Nephron progenitor cell (in vitro differentiated cells): ENCODE measurements around the gene SLC43A2.
A peak's percentile ranks its signal among the peaks of the same experiment; 100 is the strongest.

Experiments
- DNase-seq: peaks from one replicate; pipeline ENCODE4 v3.0.0; 2021
- H3K27ac Mint-ChIP-seq: 2 replicates; pipeline ENCODE4 v1.8.0; 2021; ENCODE audit warnings: mild to moderate bottlenecking, moderate library complexity, mixed read lengths
- H3K27me3 Mint-ChIP-seq: 2 replicates; pipeline ENCODE4 v1.8.0; 2021; ENCODE audit warnings: mild to moderate bottlenecking, low read depth, mixed read lengths; ENCODE audit not compliant: poor library complexity
- H3K36me3 Mint-ChIP-seq: 2 replicates; pipeline ENCODE4 v1.8.0; 2021; ENCODE audit warnings: low read depth, mixed read lengths
- H3K4me1 Mint-ChIP-seq: 2 replicates; pipeline ENCODE4 v1.8.0; 2021; ENCODE audit warnings: mixed read lengths
- H3K4me3 Mint-ChIP-seq: 2 replicates; pipeline ENCODE4 v1.8.0; 2021; ENCODE audit warnings: mild to moderate bottlenecking, moderate library complexity, mixed read lengths
- H3K9me3 Mint-ChIP-seq: 2 replicates; pipeline ENCODE4 v1.8.0; 2021; ENCODE audit warnings: mild to moderate bottlenecking, moderate library complexity, mixed read lengths
- TF ChIP-seq, protein P1 (sequence below): fragments of 200-600 bp; sonication (generic); IDR thresholded peaks from 2 replicates; pipeline ENCODE4 v1.5.0; 2021; ENCODE audit warnings: antibody characterized with exemption

Gene SLC43A2

GRCh38 chr17:1617620-1618174 is 10.9 kb downstream of the SLC43A2 start:
- no peak for DNase-seq
- H3K4me3 Mint-ChIP-seq: no peak overlapping the region
- H3K27me3 Mint-ChIP-seq: peaks cover 6% of the 10 kb centered on the region
- H3K4me1 Mint-ChIP-seq: peaks cover 56% of the 10 kb centered on the region
- peak overlapping the region; percentile 29 for H3K27ac Mint-ChIP-seq
- TF ChIP-seq, protein P1, sequence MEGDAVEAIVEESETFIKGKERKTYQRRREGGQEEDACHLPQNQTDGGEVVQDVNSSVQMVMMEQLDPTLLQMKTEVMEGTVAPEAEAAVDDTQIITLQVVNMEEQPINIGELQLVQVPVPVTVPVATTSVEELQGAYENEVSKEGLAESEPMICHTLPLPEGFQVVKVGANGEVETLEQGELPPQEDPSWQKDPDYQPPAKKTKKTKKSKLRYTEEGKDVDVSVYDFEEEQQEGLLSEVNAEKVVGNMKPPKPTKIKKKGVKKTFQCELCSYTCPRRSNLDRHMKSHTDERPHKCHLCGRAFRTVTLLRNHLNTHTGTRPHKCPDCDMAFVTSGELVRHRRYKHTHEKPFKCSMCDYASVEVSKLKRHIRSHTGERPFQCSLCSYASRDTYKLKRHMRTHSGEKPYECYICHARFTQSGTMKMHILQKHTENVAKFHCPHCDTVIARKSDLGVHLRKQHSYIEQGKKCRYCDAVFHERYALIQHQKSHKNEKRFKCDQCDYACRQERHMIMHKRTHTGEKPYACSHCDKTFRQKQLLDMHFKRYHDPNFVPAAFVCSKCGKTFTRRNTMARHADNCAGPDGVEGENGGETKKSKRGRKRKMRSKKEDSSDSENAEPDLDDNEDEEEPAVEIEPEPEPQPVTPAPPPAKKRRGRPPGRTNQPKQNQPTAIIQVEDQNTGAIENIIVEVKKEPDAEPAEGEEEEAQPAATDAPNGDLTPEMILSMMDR: no peak
- H3K36me3 Mint-ChIP-seq: no peaks in the 10 kb centered on the region
- no peaks in the 10 kb centered on the region for H3K9me3 Mint-ChIP-seq

GRCh38 chr17:1616101-1616500 is 12.5 kb downstream of the SLC43A2 start:
- Mint-ChIP-seq H3K36me3 (no peaks in the 10 kb centered on the region), H3K27ac (no peak overlapping the region), H3K4me1 (peaks cover 48% of the 10 kb centered on the region), H3K4me3 (no peak overlapping the region), H3K9me3 (no peaks in the 10 kb centered on the region), H3K27me3 (peaks cover 6% of the 10 kb centered on the region)
- TF ChIP-seq, protein P1: no peak
- no peak for DNase-seq

DNA sequence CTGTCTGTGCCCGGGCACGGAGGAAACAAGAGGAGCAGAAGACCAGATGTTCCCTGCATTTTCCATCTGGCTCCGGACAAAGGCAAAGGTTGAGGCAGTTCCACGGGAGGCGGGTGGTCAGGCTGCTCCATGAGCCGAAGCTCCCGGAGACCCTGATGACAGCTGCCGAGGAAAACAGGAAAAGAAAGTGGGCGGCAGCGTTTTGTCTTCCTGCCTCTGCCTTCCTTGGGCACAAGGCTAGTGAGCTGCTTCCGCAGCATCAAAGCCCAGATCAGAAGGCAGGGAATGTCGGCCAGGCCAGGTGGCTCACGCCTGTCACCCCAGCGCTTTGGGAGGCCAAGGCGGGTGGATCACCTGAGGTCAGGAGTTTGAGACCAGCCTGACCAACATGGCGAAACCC is 16.2 kb downstream of the SLC43A2 start:
- Mint-ChIP-seq H3K27me3 (peaks cover 2% of the 10 kb centered on the region), H3K4me3 (no peak overlapping the region), H3K36me3 (no peaks in the 10 kb centered on the region), H3K9me3 (no peaks in the 10 kb centered on the region), H3K4me1 (peaks cover 26% of the 10 kb centered on the region), H3K27ac (no peak overlapping the region)
- TF ChIP-seq, protein P1: no peak
- DNase-seq: no peak

DNA sequence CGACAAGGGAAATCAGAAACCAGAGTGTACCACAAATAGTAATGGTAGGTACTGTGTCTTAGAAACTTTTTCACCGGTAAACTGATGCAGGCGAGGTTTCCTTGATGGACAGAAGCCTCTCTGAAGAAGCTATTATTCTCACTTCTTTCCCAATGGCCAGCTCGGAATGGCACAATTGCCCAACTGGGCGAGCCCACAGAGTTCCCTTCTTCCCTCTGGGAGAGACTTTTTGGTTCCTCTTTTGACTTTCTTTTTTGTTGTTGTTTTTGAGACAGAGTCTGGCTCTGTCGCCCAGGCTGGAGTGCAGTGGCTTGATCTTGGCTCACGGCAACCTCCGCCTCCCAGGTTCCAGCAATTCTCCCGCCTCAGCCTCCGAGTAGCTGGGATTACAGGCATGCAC is 16.9 kb downstream of the SLC43A2 start:
- Mint-ChIP-seq H3K27ac (no peak overlapping the region), H3K9me3 (no peaks in the 10 kb centered on the region), H3K4me1 (peaks cover 32% of the 10 kb centered on the region), H3K4me3 (no peak overlapping the region), H3K36me3 (no peaks in the 10 kb centered on the region), H3K27me3 (peaks cover 2% of the 10 kb centered on the region)
- TF ChIP-seq, protein P1: no peak
- no peak for DNase-seq

DNA sequence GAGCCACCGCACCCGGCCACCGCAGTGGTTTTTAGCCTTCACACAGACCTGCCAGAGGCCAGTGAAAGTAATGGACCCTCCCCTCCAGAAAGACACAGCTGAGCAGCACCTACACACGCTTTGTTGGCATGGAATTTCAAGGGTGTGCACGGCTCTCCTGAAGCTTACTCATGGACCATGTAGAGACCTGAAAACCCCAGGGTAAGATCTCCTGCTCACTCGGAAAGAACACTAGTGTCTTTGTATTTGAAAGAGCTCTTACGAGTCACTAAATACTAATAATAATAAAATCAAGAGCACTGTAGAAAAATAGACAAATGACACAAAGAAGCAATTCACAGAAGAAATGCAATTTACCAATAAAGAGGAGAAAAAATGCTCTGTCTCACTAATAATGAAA is 20.0 kb downstream of the SLC43A2 start:
- DNase-seq: no peak
- H3K27me3 Mint-ChIP-seq: peaks cover 2% of the 10 kb centered on the region
- TF ChIP-seq, protein P1: no peak
- H3K4me3 Mint-ChIP-seq: no peak overlapping the region
- peaks cover 46% of the 10 kb centered on the region for H3K4me1 Mint-ChIP-seq
- no peak overlapping the region for H3K27ac Mint-ChIP-seq
- no peaks in the 10 kb centered on the region for H3K36me3 Mint-ChIP-seq
- no peaks in the 10 kb centered on the region for H3K9me3 Mint-ChIP-seq

DNA sequence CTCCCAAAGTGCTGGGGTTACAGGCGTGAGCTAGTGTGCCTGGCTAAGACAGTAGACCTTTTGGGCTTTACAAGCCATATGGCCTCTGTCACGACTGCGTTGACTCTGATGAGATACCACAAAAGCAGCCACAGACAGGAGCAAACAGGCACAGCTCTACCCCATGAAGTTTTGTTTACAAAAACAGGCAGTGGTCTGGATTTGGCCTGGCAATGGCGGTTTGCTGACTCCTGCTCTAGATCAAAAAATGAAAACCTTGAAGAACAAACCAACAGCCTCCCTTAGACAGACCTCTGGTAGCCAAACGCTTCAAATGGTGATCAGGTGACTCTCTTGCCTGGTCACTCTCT is 20.7 kb downstream of the SLC43A2 start:
- Mint-ChIP-seq H3K4me1 (peaks cover 44% of the 10 kb centered on the region), H3K9me3 (no peaks in the 10 kb centered on the region), H3K36me3 (no peaks in the 10 kb centered on the region), H3K27ac (no peak overlapping the region), H3K4me3 (no peak overlapping the region), H3K27me3 (peaks cover 2% of the 10 kb centered on the region)
- no peak for DNase-seq
- TF ChIP-seq, protein P1: no peak
